Suprapubic skin (tissue), 4 donors: ENCODE data around the gene ACTR1A. TPM values are rescaled to one million over a fixed set of nuclear protein-coding genes. Genes with fewer than 3 reads are reported as not detected.

Experiments used
- DNase-seq, 2 donors: peaks; one replicate each; pipeline ENCODE4 v3.0.0-alpha.2; 2019; ENCODE audit warnings: low spot score in 2 of 2
- H3K27ac ChIP-seq: fragments of 200-600 bp; sonication (generic); one replicate; pipeline ENCODE4 v1.5.1; 2019
- H3K27me3 ChIP-seq: fragments of 200-600 bp; sonication (generic); one replicate; pipeline ENCODE4 v1.5.1; 2019
- H3K36me3 ChIP-seq: fragments of 200-600 bp; sonication (generic); one replicate; pipeline ENCODE4 v1.5.1; 2019
- H3K4me1 ChIP-seq: fragments of 200-600 bp; sonication (generic); one replicate; pipeline ENCODE4 v1.5.1; 2019
- H3K4me3 ChIP-seq: fragments of 200-600 bp; sonication (generic); one replicate; pipeline ENCODE4 v1.5.1; 2019; ENCODE audit warnings: mild to moderate bottlenecking
- H3K9me3 ChIP-seq: fragments of 200-600 bp; sonication (generic); one replicate; pipeline ENCODE4 v1.5.1; 2019
- EP300 ChIP-seq: sonication (generic); formaldehyde crosslinking; IDR thresholded peaks from one replicate; pipeline ENCODE4 v1.6.1; 2017; ENCODE audit warnings: antibody characterized with exemption
- POLR2A ChIP-seq, 2 donors: fragments of 450-650 bp; IDR thresholded peaks; one replicate each; pipeline ENCODE4 v1.6.1; 2017; ENCODE audit warnings: antibody characterized with exemption in 2 of 2, mild to moderate bottlenecking in 2 of 2, moderate library complexity in 2 of 2
- POLR2AphosphoS5 ChIP-seq, 3 donors: sonication (generic); formaldehyde crosslinking; IDR thresholded peaks; one replicate each; pipeline ENCODE4 v1.6.1; 2017; ENCODE audit warnings: antibody characterized with exemption in 3 of 3
- WGBS: methylation state at CpG from one replicate; pipeline ENCODE4 v1.1.5; 2018; 5-methylcytosine and 5-hydroxymethylcytosine counted together
- total RNA-seq, 4 donors: library from RNA; depleted of rRNA; stranded (reverse); fragments of >200 nt; gene quantifications; one replicate each; pipeline ENCODE4 v1.1.0, GENCODE V29; 2016
- TF ChIP-seq, protein P1 (sequence below), 2 donors: fragments of 200-600 bp in 1 of 2; fragments of 450-650 bp in 1 of 2; sonication (generic) in 1 of 2; IDR thresholded peaks; one replicate each; pipeline ENCODE4 v1.5.1; 2016 to 2019; ENCODE audit warnings: antibody characterized with exemption in 2 of 2, mild to moderate bottlenecking in 1 of 2, moderate library complexity in 1 of 2

Gene ACTR1A
- total RNA-seq, 4 donors from 2014 or later: 71.5 to 108 (median 105) TPM

DNA sequence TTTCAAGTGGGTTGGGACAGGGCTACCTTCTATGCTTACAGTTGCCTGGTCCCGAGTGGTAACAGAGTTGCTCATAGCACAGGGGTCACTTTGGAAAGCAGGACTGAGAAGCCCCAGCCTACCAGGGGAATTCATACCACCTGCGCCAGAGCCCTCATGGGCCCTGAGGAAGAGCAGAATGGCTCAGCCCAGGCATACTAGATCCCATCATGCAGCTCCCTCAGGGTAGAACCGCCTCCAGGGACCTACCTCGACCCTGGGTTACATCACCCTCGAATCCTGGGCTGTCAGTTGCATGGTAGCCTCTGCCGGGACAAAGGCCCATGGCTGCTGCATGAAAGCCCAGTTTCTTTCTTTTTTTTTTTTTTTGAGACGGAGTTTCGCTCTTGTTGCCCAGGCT lies 73.0 kb downstream of the ACTR1A start:
- Histone ChIP-seq H3K9me3 (no peaks in the 10 kb centered on the region), H3K27me3 (no peaks in the 10 kb centered on the region), H3K27ac (no peak overlapping the region), H3K4me3 (no peak overlapping the region), H3K4me1 (peaks cover 17% of the 10 kb centered on the region), H3K36me3 (peaks cover 2% of the 10 kb centered on the region)
- 79% methylated on average over 7 of the region's 8 CpGs for WGBS
- DNase-seq: no peak
- no peak for TF ChIP-seq POLR2A (IDR thresholded peaks at IDR 0.05)
- no peak for TF ChIP-seq EP300
- TF ChIP-seq, protein P1, sequence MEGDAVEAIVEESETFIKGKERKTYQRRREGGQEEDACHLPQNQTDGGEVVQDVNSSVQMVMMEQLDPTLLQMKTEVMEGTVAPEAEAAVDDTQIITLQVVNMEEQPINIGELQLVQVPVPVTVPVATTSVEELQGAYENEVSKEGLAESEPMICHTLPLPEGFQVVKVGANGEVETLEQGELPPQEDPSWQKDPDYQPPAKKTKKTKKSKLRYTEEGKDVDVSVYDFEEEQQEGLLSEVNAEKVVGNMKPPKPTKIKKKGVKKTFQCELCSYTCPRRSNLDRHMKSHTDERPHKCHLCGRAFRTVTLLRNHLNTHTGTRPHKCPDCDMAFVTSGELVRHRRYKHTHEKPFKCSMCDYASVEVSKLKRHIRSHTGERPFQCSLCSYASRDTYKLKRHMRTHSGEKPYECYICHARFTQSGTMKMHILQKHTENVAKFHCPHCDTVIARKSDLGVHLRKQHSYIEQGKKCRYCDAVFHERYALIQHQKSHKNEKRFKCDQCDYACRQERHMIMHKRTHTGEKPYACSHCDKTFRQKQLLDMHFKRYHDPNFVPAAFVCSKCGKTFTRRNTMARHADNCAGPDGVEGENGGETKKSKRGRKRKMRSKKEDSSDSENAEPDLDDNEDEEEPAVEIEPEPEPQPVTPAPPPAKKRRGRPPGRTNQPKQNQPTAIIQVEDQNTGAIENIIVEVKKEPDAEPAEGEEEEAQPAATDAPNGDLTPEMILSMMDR (IDR thresholded peaks at IDR 0.05): no peak
- no peak for TF ChIP-seq POLR2AphosphoS5 (IDR thresholded peaks at IDR 0.05)

Other genes starting within 250 kb of the ACTR1A start
- gene NFKB2, start 107.0 kb downstream of the ACTR1A start, total RNA-seq: 10 to 100 TPM; 14.4 to 18.5 (median 16.0) TPM
- gene PSD, start 83.9 kb downstream of the ACTR1A start, total RNA-seq: 1 to 10 TPM; 1.7 to 4.8 (median 2.1) TPM
- gene FBXL15, start 81.9 kb downstream of the ACTR1A start, total RNA-seq: 10 to 100 TPM; 12.5 to 17.9 (median 13.8) TPM
- gene CUEDC2, start 70.1 kb downstream of the ACTR1A start, total RNA-seq: 10 to 100 TPM; 25.0 to 61.2 (median 40.2) TPM
- gene C10orf95, start 51.2 kb downstream of the ACTR1A start, total RNA-seq: 1 to 10 TPM; 1.4 to 7.1 (median 5.4) TPM
- 10 to 100 TPM; 15.3 to 22.7 (median 18.9) TPM for gene SUFU, start 1.3 kb upstream of the ACTR1A start, total RNA-seq
- 100 to 1,000 TPM in 2 of 4 donors, 10 to 100 TPM in 2; 73.1 to 113 (median 96.1) TPM for gene TRIM8, start 141.8 kb upstream of the ACTR1A start, total RNA-seq
- 1 to 10 TPM; 3.4 to 6.0 (median 3.8) TPM for gene ARL3, start 211.7 kb upstream of the ACTR1A start, total RNA-seq
- gene SFXN2, start 211.9 kb upstream of the ACTR1A start, total RNA-seq: 1 to 10 TPM; 1.9 to 5.6 (median 3.1) TPM
- gene WBP1L, start 241.2 kb upstream of the ACTR1A start, total RNA-seq: 100 to 1,000 TPM; 103 to 166 (median 125) TPM